Activated naive CD8-positive, alpha-beta T cell treated with anti-CD3 and anti-CD28 coated beads, Interleukin-2, amount 10 ng/mL, durations not matched to agents 7 days and 5 days (primary cell): ENCODE results near the gene KDM4C. TPM values are rescaled to one million over a fixed set of nuclear protein-coding genes. Genes with fewer than 3 reads are reported as not detected.
"Not testable (repeated sequence)": the region's sequence is repeated elsewhere in the genome, so short reads cannot be mapped to it uniquely, and the experiment has no call there.

ENCODE experiments used
- ATAC-seq: fragments of 150-1000 bp; cut with Tn5 transposase; one replicate; pipeline ENCODE4 v1.10.0; 2021; ENCODE audit warnings: low read depth, moderate library complexity
- POLR2A ChIA-PET: fragments of 350-600 bp; sonication (Branson Sonifier 250); formaldehyde crosslinking; loops from one replicate; lab custom pipeline; 2021; ENCODE audit warnings: antibody characterized with exemption; lab: Charles Lee
- DNase-seq: peaks from one replicate; pipeline ENCODE4 v3.0.0; 2021
- H3K27ac Mint-ChIP-seq: one replicate; pipeline ENCODE4 v1.8.0; 2022; ENCODE audit warnings: mild to moderate bottlenecking, mixed read lengths
- H3K27me3 Mint-ChIP-seq: one replicate; pipeline ENCODE4 v1.8.0; 2022; ENCODE audit warnings: mild to moderate bottlenecking, moderate library complexity, mixed read lengths
- H3K36me3 Mint-ChIP-seq: one replicate; pipeline ENCODE4 v1.8.0; 2021; ENCODE audit warnings: mild to moderate bottlenecking, mixed read lengths
- H3K4me1 Mint-ChIP-seq: one replicate; pipeline ENCODE4 v1.8.0; 2021; ENCODE audit warnings: mixed read lengths
- H3K4me3 Mint-ChIP-seq: one replicate; pipeline ENCODE4 v1.8.0; 2022; ENCODE audit warnings: mild to moderate bottlenecking, moderate library complexity, mixed read lengths
- H3K9me3 Mint-ChIP-seq: one replicate; pipeline ENCODE4 v1.8.0; 2021; ENCODE audit warnings: mixed read lengths
- total RNA-seq, 2 experiments: library from RNA; stranded (reverse); gene quantifications; one replicate each; pipeline ENCODE4 v1.2.3, GENCODE V29; 2021

The KDM4C gene
- total RNA-seq, 2 experiments from 2014 or later: 75.2 to 77.1 TPM

DNA sequence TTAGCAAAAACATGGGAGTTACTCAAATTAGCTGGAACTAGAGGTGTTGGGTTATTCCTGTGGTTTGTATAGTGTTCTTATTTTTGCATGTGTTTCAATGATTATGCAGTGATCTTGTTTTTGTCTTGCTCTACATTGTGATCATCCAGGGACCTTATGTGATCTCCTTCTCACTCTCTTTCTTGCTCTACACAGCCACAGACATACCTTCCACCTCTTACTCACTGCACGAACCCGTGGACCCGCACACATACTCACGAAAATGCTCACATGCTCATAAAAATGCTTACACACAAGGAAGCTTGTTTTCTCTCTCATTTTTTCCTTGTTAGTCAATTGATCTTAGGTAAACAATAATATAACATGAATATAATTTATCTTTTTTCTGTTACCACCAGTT is 187.1 kb downstream of the KDM4C start:
- H3K27me3 Mint-ChIP-seq: no peaks in the 10 kb centered on the region
- POLR2A ChIA-PET: no interaction called here
- H3K9me3 Mint-ChIP-seq: no peaks in the 10 kb centered on the region
- ATAC-seq: no peak
- no peak for DNase-seq
- H3K36me3 Mint-ChIP-seq: peaks cover 32% of the 10 kb centered on the region
- H3K27ac Mint-ChIP-seq: no peak overlapping the region
- no peak overlapping the region for H3K4me3 Mint-ChIP-seq
- H3K4me1 Mint-ChIP-seq: peaks cover 9% of the 10 kb centered on the region

DNA sequence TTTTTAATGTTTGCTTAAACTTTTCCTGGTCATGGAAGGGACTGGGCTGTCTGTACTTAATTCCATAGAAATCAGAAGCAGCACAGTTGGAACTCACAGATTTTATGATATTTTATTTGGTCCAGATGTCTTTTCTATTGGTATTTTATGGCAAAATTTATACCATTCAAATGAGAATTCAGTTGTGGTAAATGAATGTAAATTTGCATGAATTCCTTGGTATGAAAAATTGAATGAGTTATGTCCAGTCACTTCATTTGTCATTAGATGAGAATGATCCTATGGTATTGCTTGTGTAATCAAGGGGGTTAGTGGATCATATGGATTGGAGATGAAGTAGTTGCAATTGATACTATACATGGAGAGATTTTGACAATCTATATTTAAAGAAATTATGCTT is 188.0 kb downstream of the KDM4C start:
- peaks cover 7% of the 10 kb centered on the region for H3K4me1 Mint-ChIP-seq
- H3K4me3 Mint-ChIP-seq: no peak overlapping the region
- ATAC-seq (no peak), DNase-seq (no peak)
- H3K9me3 Mint-ChIP-seq: no peaks in the 10 kb centered on the region
- no peaks in the 10 kb centered on the region for H3K27me3 Mint-ChIP-seq
- H3K27ac Mint-ChIP-seq: no peak overlapping the region
- POLR2A ChIA-PET: no interaction called here
- H3K36me3 Mint-ChIP-seq: peaks cover 32% of the 10 kb centered on the region

DNA sequence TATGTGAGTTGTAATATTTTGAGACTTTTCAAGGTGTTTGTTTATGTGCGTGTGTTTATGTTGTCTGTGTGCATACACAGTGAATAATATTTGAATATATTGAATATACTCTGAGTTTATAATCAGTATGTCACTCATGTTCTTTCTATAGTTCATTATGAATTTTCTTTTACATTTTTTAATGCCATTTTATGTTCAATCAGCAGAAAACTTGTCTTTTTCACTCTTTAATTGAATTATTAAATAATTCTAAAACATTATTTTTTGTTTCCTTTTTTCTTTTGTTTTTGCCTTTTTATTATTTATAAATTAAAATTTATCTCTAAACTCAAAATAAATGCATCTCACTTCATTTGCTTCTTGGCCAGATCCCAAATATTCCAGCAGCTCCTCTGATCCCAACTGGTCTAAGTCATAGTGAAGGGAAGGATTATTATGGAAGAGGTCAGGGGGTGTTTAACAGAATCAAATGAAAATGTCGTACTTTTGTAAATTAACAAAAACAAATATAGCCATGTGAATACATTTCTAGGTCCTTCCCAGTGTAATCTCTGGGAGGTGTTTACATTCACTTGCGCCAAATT is 188.9 kb downstream of the KDM4C start:
- ATAC-seq (no peak), DNase-seq (no peak)
- Mint-ChIP-seq H3K36me3 (peaks cover 33% of the 10 kb centered on the region), H3K27ac (no peak overlapping the region), H3K4me3 (no peak overlapping the region), H3K27me3 (no peaks in the 10 kb centered on the region), H3K9me3 (no peaks in the 10 kb centered on the region), H3K4me1 (peaks cover 7% of the 10 kb centered on the region)
- POLR2A ChIA-PET: no interaction called here

DNA sequence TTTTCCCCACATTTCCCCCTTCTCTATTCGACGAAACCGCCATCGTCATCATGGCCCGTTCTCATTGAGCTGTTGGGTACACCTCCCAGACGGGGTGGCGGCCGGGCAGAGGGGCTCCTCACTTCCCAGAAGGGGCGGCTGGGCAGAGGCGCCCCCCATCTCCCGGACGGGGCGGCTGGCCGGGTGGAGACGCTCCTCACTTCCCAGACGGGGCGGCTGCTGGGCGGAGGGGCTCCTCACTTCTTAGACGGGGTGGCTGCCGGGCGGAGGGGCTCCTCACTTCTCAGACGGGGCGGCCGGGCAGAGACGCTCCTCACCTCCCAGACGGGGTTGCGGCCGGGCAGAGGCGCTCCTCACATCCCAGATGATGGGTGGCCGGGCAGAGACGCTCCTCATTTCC is 191.1 kb downstream of the KDM4C start:
- H3K9me3 Mint-ChIP-seq, ATAC-seq, H3K4me1 Mint-ChIP-seq, H3K4me3 Mint-ChIP-seq, H3K27me3 Mint-ChIP-seq, POLR2A ChIA-PET, H3K27ac Mint-ChIP-seq, DNase-seq: not testable (repeated sequence)
- peaks cover 32% of the 10 kb centered on the region for H3K36me3 Mint-ChIP-seq

DNA sequence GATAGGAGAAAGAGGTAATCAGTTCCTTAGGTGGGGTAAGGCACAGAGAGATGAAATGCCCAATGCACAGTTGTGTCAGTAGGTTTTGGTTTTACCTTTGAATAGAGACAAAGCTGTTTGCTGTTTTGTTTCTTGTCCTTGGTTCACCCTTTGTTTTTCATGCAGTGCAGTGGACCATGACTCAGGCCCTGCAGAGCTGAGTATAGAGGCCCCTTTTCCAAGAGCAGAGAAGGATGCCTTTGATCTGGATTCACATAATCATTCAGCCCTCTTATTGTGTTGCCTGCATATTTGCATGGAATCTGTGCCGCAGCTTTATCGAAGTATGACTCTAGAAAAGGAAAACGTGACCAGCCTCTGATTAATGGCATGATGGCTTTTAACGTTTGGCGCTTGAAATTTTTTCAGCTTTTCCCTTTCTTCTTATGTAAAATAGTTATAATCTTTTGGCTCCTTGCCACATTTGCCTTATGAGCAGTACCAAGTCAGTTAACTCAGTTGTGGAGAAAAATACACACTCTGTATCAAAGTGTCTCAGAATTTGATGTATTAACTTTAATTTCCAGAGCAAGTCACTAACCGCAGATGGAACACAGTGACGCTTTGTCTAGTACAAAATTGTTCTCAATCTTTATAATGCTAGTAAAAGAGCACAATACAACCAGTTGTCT is 197.6 kb downstream of the KDM4C start:
- ATAC-seq (no peak), DNase-seq (no peak)
- Mint-ChIP-seq H3K4me1 (peaks cover 15% of the 10 kb centered on the region), H3K27me3 (no peaks in the 10 kb centered on the region), H3K4me3 (no peak overlapping the region), H3K27ac (no peak overlapping the region), H3K9me3 (no peaks in the 10 kb centered on the region), H3K36me3 (peaks cover 23% of the 10 kb centered on the region)
- POLR2A ChIA-PET: no interaction called here

DNA sequence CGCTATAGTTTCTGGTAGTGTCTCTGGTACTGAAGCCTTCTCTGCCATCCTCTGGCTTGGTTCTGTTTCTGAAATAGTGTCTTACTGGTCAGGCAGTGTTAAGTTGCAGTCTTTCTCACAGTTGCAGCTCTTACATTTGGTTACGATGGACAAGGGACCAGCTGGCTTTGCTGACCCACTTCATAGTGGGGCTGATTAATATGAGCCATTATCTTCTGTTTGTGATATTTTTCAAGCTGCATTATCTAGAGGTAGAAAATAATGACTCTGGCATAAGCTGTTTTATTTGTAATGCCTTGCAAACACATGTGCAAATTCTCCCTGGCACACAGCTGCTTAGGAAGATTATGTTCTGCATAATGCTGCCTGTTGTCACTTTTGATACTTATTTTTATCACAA is 199.1 kb downstream of the KDM4C start:
- Mint-ChIP-seq H3K4me3 (no peak overlapping the region), H3K36me3 (peaks cover 24% of the 10 kb centered on the region), H3K27ac (no peak overlapping the region), H3K9me3 (no peaks in the 10 kb centered on the region), H3K27me3 (no peaks in the 10 kb centered on the region), H3K4me1 (peaks cover 15% of the 10 kb centered on the region)
- POLR2A ChIA-PET: no interaction called here
- no peak for DNase-seq
- ATAC-seq: no peak

DNA sequence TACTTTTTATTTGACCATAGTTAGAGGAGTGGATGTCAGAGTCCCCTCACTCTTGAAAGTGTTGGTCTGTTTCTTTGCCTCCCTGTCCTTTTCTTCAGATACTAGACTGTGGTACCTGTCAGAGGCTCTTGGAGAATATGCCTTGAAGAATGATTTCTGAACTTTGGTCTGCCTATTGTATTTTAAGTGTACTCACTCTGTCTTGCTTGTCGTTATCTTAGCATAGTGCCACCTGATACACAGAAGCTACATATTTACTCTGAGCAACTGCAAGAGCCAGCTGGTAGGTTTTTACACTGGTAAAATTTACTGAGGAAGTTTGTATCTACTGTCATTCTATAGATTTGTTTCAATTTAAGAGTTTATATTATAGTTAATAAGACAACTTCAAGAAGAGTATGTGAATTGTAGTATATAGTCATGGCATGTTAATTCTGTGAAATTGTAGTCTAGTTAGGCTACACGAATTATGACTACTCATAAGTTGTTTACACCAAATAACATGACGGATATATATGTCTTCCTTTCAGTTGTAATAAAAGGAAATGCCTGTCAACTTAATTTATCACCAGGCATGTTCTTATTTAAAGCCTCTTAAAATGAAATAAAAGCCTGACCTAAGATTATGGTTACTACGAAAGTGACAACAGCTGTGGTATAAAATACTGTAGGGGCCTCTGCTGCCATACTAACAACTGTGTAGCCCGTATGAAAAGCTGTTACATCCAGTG is 201.7 kb downstream of the KDM4C start:
- Mint-ChIP-seq H3K4me1 (peaks cover 10% of the 10 kb centered on the region), H3K9me3 (no peaks in the 10 kb centered on the region), H3K27me3 (no peaks in the 10 kb centered on the region), H3K36me3 (peaks cover 18% of the 10 kb centered on the region), H3K4me3 (no peak overlapping the region), H3K27ac (no peak overlapping the region)
- no peak for DNase-seq
- no peak for ATAC-seq
- POLR2A ChIA-PET: no interaction called here

DNA sequence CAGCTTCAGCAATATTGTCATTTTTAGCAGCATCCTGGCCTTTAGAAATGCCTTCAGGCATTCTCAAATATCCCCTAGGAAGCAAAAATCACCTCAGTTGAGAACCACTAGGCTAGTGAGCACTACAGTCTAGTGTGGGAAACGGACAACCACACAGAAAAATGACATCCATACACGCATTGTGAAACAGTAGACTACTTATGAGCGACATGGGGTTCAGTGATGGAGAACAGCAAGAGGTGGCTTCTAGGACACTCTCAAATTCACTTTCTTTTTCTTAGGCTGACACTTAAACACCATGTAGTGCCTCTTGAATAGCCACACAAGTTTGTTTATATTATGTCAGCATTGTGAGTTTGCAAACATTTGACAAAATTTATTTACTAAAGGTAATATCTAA is 203.0 kb downstream of the KDM4C start:
- ATAC-seq (no peak), DNase-seq (no peak)
- Mint-ChIP-seq H3K9me3 (no peaks in the 10 kb centered on the region), H3K4me1 (no peaks in the 10 kb centered on the region), H3K4me3 (no peak overlapping the region), H3K27me3 (no peaks in the 10 kb centered on the region), H3K27ac (no peak overlapping the region), H3K36me3 (peaks cover 18% of the 10 kb centered on the region)
- POLR2A ChIA-PET: no interaction called here

DNA sequence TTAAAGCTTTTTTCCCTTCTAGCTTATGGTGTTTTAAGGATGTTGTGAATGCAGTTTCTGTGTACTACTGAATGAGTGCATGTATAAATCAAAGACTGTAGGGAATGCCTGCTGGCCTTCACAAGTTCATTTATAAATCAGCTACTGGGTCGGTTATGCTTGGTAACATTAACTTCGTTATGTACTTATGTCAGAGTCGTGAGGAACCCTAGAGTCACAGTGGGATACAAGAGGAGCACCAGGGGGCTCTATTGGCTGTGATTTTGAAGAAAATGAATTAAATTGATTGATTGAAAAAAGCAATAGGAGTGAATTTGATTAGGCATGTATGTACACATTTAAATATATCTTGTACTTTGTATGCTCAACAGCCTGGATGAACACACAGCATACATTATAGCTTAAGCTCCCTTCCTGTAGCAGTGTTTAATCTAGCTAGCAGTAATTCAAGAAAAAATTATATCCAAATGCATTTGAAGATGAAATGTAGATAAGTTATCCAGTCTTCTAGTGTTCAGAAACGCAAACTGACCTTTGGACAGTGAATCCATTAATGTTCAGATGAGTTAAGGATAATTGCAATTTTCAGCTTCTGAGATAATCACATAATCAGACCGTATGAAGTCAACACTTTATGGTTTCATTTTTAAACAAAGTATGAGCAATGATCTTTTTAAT is 204.2 kb downstream of the KDM4C start:
- Mint-ChIP-seq H3K36me3 (peaks cover 15% of the 10 kb centered on the region), H3K4me1 (no peaks in the 10 kb centered on the region), H3K27me3 (no peaks in the 10 kb centered on the region), H3K4me3 (no peak overlapping the region), H3K27ac (no peak overlapping the region), H3K9me3 (no peaks in the 10 kb centered on the region)
- POLR2A ChIA-PET: no interaction called here
- ATAC-seq: no peak
- no peak for DNase-seq

DNA sequence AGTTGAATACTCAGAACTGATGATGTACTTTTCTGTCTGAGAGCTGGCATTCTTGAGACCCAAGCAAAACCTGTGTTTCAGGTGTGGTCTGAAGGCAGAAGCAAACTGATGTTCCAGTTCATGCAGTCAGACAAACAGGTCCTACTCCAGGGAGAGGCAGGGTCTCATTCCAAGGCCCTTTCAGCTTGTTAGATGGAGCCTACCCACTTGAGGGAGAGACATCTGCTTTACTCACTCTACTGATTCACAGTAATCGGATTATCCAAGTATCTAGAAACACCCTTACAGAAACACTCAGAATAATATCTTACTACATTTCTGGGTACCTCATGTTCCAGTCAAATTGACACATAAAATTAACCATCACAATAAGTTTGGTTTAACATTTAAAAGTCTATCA is 207.8 kb downstream of the KDM4C start:
- POLR2A ChIA-PET: no interaction called here
- Mint-ChIP-seq H3K4me1 (peaks cover 3% of the 10 kb centered on the region), H3K27ac (no peak overlapping the region), H3K27me3 (no peaks in the 10 kb centered on the region), H3K4me3 (no peak overlapping the region), H3K9me3 (no peaks in the 10 kb centered on the region), H3K36me3 (peaks cover 5% of the 10 kb centered on the region)
- DNase-seq: no peak
- no peak for ATAC-seq

DNA sequence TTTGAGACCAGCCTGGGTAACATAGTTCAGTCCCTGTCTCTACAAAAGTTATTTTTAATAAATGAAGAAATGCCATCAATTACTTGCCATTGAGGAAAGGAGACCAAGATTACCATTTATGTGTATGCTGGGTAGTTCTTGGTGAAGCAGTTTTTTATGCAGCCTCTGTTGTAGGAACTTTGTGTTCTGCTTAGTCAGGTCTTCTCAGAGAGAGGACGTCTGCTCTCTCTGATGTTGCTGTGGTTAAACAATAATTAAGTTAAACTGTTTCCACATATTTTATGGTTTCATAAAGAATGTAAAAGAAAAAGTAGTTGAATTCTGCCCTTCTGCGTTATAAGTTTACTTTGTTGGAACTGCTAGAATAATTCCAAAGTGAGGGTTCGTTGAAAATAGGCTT is 210.5 kb downstream of the KDM4C start:
- Mint-ChIP-seq H3K4me1 (peaks cover 3% of the 10 kb centered on the region), H3K27ac (no peak overlapping the region)
- POLR2A ChIA-PET: no interaction called here

DNA sequence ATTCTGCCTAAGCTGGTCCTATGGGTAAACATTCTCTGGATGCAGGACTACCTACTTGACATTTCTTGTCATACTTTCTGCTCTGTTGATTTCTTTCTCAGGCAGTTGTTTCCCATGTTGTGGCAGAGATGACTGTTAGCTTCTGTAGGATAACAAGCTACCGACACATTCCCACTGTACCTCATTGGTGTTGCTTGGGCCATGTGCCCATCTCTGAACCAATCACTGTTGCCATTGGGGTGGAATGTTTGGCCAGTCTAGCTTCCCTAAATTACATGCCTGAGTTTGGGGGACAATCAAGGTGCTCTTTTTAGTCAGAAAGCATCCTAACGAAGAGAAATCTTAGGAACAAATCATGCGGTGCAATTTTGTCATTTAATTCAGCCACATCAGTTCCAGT is 212.0 kb downstream of the KDM4C start:
- no peak for ATAC-seq
- H3K36me3 Mint-ChIP-seq: peaks cover 2% of the 10 kb centered on the region
- no peak overlapping the region for H3K27ac Mint-ChIP-seq
- peaks cover 3% of the 10 kb centered on the region for H3K4me1 Mint-ChIP-seq
- no peak for DNase-seq
- POLR2A ChIA-PET: no interaction called here
- no peaks in the 10 kb centered on the region for H3K27me3 Mint-ChIP-seq
- no peaks in the 10 kb centered on the region for H3K9me3 Mint-ChIP-seq
- no peak overlapping the region for H3K4me3 Mint-ChIP-seq

More for the DNA sequence above, 210.5 kb downstream of the KDM4C start:
- H3K36me3 Mint-ChIP-seq: peaks cover 2% of the 10 kb centered on the region
- no peaks in the 10 kb centered on the region for H3K9me3 Mint-ChIP-seq
- ATAC-seq: no peak
- H3K27me3 Mint-ChIP-seq: no peaks in the 10 kb centered on the region
- no peak for DNase-seq
- no peak overlapping the region for H3K4me3 Mint-ChIP-seq

DNA sequence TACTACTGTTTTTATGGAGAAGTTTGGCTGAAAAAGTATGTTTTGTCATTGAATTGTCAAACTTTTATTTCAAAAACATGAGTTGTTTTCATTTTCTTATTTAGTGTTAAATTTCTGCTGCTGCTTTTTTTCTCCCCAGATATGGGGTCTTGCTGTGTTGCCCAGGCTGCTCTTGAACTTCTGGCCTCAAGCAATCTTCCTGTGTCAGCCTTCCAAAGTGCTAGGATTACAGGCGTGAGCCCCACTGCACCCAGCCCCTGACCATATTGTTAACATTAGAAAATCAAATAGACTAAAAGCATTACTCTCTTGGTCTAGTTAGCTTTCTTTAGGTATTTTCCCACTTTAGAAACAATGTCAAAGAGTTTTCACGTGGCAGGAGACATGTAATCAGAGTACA is 215.3 kb downstream of the KDM4C start:
- ATAC-seq: no peak
- H3K9me3 Mint-ChIP-seq: no peaks in the 10 kb centered on the region
- no peak overlapping the region for H3K4me3 Mint-ChIP-seq
- no peak overlapping the region for H3K27ac Mint-ChIP-seq
- DNase-seq: no peak
- no peaks in the 10 kb centered on the region for H3K27me3 Mint-ChIP-seq
- POLR2A ChIA-PET: no interaction called here
- H3K36me3 Mint-ChIP-seq: peaks cover 3% of the 10 kb centered on the region
- peaks cover 3% of the 10 kb centered on the region for H3K4me1 Mint-ChIP-seq
